HepG2 (cell line): ENCODE results near the gene CHDH. TPM values are rescaled to one million over a fixed set of nuclear protein-coding genes. Genes with fewer than 3 reads are reported as not detected.

ENCODE experiments used
- BHLHE40 ChIP-seq: IDR thresholded peaks from 2 replicates; pipeline ENCODE4 v1.6.1; 2011; ENCODE audit warnings: low read length, improper control_type of control experiment
- BORCS8-MEF2B ChIP-seq: sonication (generic); formaldehyde crosslinking; IDR thresholded peaks from 2 replicates; pipeline ENCODE4 v1.8.0; 2022; ENCODE audit warnings: mild to moderate bottlenecking, missing genetic modification reagents
- PTBP1 ChIP-seq: fragments of 200-400 bp; formaldehyde crosslinking; IDR thresholded peaks from 2 replicates; pipeline ENCODE4 v1.6.1; 2018; ENCODE audit warnings: low read length, low read depth; ENCODE audit not compliant: poor library complexity, severe bottlenecking
- RFXAP ChIP-seq: sonication (generic); formaldehyde crosslinking; IDR thresholded peaks from 2 replicates; pipeline ENCODE4 v1.4.0; 2020; ENCODE audit warnings: missing genetic modification reagents, borderline replicate concordance
- SMARCC2 ChIP-seq: fragments of 450-650 bp; IDR thresholded peaks from 2 replicates; pipeline ENCODE4 v1.6.1; 2017; ENCODE audit warnings: antibody characterized with exemption, mild to moderate bottlenecking
- SP140L ChIP-seq: sonication (generic); formaldehyde crosslinking; IDR thresholded peaks from 2 replicates; pipeline ENCODE4 v1.4.0; 2020; ENCODE audit warnings: missing genetic modification reagents, borderline replicate concordance
- SYNCRIP ChIP-seq: fragments of 200-400 bp; formaldehyde crosslinking; IDR thresholded peaks from 2 replicates; pipeline ENCODE4 v1.6.1; 2018; ENCODE audit warnings: mild to moderate bottlenecking, low read depth, low read length; ENCODE audit not compliant: insufficient read depth
- ZKSCAN1 ChIP-seq: fragments of 150-350 bp; IDR thresholded peaks from 2 replicates; pipeline ENCODE4 v1.6.1; 2014; ENCODE audit warnings: low read length
- ZMAT3 ChIP-seq: sonication (generic); formaldehyde crosslinking; conservative IDR thresholded peaks from 2 replicates; pipeline ENCODE4 v1.7.0; 2021; ENCODE audit warnings: missing genetic modification reagents
- ZNF33A ChIP-seq: sonication (generic); formaldehyde crosslinking; IDR thresholded peaks from 2 replicates; pipeline ENCODE4 v1.5.1; 2020; ENCODE audit warnings: missing genetic modification reagents, mild to moderate bottlenecking, moderate library complexity, borderline replicate concordance
- ZNF343 ChIP-seq: sonication (generic); formaldehyde crosslinking; IDR thresholded peaks from 2 replicates; pipeline ENCODE4 v1.4.0; 2020; ENCODE audit warnings: mild to moderate bottlenecking, missing genetic modification reagents
- polyA plus RNA-seq, 8 experiments: library from polyadenylated mRNA; depleted of rRNA in 3 of 8; stranded (reverse) in 7 of 8; unstranded in 1 of 8; fragments of >200 nt; fragmentation: Illumina TruSeq in 4 of 8; extraction: Trizol in 4 of 8; gene quantifications; 2 replicates each; pipeline versions ENCODE4 v1.2.1 to v1.2.3, GENCODE V29; 2011 to 2016; ENCODE audit warnings: low read depth in 4 of 8, missing spikeins in 1 of 8, mixed read lengths in 1 of 8; ENCODE audit not compliant: insufficient read depth in 1 of 8
- total RNA-seq, 5 experiments: library from RNA; depleted of rRNA; stranded (reverse); fragments of >200 nt; fragmentation: Illumina TruSeq; extraction: Trizol; gene quantifications; 2 replicates each; pipeline ENCODE4 v1.2.3, GENCODE V29; 2016; ENCODE audit warnings: low read depth in 1 of 5
- TF ChIP-seq, protein P1 (sequence below): sonication (generic); formaldehyde crosslinking; IDR thresholded peaks from 2 replicates; pipeline ENCODE4 v1.5.0; 2020; ENCODE audit warnings: missing genetic modification reagents
- TF ChIP-seq, protein P2 (sequence below): sonication (generic); formaldehyde crosslinking; IDR thresholded peaks from 2 replicates; pipeline ENCODE4 v1.4.0; 2020; ENCODE audit warnings: missing genetic modification reagents, low read depth, mild to moderate bottlenecking, borderline replicate concordance
- TF ChIP-seq, protein P3 (sequence below): IDR thresholded peaks from 2 replicates; pipeline ENCODE4 v1.6.1; 2018; ENCODE audit warnings: missing genetic modification reagents
- TF ChIP-seq, protein P4 (sequence below): sonication (generic); formaldehyde crosslinking; conservative IDR thresholded peaks from 2 replicates; pipeline ENCODE4 v1.8.1; 2023; ENCODE audit warnings: missing genetic modification reagents
- TF ChIP-seq, protein P5 (sequence below): sonication (generic); formaldehyde crosslinking; IDR thresholded peaks from 2 replicates; pipeline ENCODE4 v1.4.0; 2020; ENCODE audit warnings: missing genetic modification reagents, borderline replicate concordance
- TF ChIP-seq, protein P6 (sequence below): sonication (generic); formaldehyde crosslinking; IDR thresholded peaks from 2 replicates; pipeline ENCODE4 v1.8.1; 2022; ENCODE audit warnings: low read depth, mild to moderate bottlenecking, missing genetic modification reagents

The CHDH gene
- total and polyA plus RNA-seq, 2 of the 13 experiments (the other 11 are each of a cell fraction or from before 2014, with no cell fraction given): 28.1 to 48.9 TPM

DNA sequence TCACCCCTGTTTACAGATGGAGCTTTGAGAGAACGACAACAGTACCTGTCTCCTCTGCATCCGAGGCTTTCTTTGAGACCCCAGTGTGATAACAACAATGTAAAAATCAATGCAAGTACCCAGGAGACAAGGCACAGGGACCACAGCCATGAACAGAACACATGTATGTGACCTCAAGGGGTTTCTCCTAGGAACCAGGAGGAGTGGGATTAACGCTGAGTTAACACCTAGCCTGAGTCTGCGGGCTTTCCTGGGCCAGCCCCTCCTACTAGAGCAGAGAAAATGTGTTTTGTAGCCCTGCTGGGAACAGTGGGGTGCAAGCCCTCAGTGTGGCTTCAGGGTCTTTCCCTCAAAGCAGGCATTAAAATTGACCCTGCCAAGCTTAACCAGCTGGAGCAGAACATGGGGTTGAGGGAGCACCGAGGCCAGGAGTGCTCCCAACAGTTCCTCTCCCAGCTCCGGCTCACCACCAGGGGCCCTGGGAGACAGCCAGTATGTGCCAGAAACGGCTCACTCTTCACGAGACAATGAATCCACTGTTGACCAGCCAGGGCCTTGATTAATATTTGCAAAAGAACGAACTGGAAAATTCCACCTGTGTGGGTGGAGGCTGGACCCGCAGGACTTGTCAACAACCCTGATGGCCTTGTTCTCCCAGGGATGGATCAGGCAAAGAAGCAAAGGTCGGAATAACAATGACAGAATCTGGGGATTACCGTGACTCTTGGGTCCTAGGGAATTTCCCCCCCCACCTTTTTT is 3.6 kb downstream of the CHDH start (continued):
- TF ChIP-seq, protein P1, sequence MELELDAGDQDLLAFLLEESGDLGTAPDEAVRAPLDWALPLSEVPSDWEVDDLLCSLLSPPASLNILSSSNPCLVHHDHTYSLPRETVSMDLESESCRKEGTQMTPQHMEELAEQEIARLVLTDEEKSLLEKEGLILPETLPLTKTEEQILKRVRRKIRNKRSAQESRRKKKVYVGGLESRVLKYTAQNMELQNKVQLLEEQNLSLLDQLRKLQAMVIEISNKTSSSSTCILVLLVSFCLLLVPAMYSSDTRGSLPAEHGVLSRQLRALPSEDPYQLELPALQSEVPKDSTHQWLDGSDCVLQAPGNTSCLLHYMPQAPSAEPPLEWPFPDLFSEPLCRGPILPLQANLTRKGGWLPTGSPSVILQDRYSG (CRISPR knock-in tag): peak; percentile 83; the same call in 1 of the 2 replicates
- TF ChIP-seq ZNF33A (CRISPR knock-in tag) (no peak), SP140L (CRISPR knock-in tag) (no peak), ZKSCAN1 (no peak), SYNCRIP (no peak), BORCS8-MEF2B (peak; percentile 19; the same call in 1 of the 2 replicates), ZMAT3 (CRISPR knock-in tag) (no peak), BHLHE40 (peak; percentile 59; the same call in 1 of the 2 replicates), ZNF343 (CRISPR knock-in tag) (no peak), PTBP1 (no peak), RFXAP (CRISPR knock-in tag) (peak; percentile 89; the same call in 1 of the 2 replicates), SMARCC2 (no peak)
- TF ChIP-seq, protein P2, sequence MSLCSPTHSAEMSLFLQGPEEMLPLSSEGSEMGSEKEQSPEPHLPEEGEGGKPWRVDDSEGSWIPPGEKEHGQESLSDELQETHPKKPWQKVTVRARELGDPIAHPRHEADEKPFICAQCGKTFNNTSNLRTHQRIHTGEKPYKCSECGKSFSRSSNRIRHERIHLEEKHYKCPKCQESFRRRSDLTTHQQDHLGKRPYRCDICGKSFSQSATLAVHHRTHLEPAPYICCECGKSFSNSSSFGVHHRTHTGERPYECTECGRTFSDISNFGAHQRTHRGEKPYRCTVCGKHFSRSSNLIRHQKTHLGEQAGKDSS (CRISPR knock-in tag): peak; percentile 95
- TF ChIP-seq, protein P3, sequence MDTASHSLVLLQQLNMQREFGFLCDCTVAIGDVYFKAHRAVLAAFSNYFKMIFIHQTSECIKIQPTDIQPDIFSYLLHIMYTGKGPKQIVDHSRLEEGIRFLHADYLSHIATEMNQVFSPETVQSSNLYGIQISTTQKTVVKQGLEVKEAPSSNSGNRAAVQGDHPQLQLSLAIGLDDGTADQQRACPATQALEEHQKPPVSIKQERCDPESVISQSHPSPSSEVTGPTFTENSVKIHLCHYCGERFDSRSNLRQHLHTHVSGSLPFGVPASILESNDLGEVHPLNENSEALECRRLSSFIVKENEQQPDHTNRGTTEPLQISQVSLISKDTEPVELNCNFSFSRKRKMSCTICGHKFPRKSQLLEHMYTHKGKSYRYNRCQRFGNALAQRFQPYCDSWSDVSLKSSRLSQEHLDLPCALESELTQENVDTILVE (CRISPR knock-in tag): no peak; the same call in 1 of the 2 replicates
- TF ChIP-seq, protein P4, sequence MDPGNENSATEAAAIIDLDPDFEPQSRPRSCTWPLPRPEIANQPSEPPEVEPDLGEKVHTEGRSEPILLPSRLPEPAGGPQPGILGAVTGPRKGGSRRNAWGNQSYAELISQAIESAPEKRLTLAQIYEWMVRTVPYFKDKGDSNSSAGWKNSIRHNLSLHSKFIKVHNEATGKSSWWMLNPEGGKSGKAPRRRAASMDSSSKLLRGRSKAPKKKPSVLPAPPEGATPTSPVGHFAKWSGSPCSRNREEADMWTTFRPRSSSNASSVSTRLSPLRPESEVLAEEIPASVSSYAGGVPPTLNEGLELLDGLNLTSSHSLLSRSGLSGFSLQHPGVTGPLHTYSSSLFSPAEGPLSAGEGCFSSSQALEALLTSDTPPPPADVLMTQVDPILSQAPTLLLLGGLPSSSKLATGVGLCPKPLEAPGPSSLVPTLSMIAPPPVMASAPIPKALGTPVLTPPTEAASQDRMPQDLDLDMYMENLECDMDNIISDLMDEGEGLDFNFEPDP (CRISPR knock-in tag): no peak
- TF ChIP-seq, protein P5, sequence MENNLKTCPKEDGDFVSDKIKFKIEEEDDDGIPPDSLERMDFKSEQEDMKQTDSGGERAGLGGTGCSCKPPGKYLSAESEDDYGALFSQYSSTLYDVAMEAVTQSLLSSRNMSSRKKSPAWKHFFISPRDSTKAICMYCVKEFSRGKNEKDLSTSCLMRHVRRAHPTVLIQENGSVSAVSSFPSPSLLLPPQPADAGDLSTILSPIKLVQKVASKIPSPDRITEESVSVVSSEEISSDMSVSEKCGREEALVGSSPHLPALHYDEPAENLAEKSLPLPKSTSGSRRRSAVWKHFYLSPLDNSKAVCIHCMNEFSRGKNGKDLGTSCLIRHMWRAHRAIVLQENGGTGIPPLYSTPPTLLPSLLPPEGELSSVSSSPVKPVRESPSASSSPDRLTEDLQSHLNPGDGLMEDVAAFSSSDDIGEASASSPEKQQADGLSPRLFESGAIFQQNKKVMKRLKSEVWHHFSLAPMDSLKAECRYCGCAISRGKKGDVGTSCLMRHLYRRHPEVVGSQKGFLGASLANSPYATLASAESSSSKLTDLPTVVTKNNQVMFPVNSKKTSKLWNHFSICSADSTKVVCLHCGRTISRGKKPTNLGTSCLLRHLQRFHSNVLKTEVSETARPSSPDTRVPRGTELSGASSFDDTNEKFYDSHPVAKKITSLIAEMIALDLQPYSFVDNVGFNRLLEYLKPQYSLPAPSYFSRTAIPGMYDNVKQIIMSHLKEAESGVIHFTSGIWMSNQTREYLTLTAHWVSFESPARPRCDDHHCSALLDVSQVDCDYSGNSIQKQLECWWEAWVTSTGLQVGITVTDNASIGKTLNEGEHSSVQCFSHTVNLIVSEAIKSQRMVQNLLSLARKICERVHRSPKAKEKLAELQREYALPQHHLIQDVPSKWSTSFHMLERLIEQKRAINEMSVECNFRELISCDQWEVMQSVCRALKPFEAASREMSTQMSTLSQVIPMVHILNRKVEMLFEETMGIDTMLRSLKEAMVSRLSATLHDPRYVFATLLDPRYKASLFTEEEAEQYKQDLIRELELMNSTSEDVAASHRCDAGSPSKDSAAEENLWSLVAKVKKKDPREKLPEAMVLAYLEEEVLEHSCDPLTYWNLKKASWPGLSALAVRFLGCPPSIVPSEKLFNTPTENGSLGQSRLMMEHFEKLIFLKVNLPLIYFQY (CRISPR knock-in tag): no peak; the same call in 1 of the 2 replicates
- TF ChIP-seq, protein P6, sequence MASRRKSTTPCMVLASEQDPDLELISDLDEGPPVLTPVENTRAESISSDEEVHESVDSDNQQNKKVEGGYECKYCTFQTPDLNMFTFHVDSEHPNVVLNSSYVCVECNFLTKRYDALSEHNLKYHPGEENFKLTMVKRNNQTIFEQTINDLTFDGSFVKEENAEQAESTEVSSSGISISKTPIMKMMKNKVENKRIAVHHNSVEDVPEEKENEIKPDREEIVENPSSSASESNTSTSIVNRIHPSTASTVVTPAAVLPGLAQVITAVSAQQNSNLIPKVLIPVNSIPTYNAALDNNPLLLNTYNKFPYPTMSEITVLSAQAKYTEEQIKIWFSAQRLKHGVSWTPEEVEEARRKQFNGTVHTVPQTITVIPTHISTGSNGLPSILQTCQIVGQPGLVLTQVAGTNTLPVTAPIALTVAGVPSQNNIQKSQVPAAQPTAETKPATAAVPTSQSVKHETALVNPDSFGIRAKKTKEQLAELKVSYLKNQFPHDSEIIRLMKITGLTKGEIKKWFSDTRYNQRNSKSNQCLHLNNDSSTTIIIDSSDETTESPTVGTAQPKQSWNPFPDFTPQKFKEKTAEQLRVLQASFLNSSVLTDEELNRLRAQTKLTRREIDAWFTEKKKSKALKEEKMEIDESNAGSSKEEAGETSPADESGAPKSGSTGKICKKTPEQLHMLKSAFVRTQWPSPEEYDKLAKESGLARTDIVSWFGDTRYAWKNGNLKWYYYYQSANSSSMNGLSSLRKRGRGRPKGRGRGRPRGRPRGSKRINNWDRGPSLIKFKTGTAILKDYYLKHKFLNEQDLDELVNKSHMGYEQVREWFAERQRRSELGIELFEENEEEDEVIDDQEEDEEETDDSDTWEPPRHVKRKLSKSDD (CRISPR knock-in tag): 0 out of 2 replicates have a peak, but pooled peaks have one; percentile 34
